GM18858 (cell line): ENCODE data around the gene CIP2A.

Experiments
- ATAC-seq: cut with Tn5 transposase; IDR thresholded peaks from one replicate; pipeline ENCODE4 v1.9.1; 2021; ENCODE audit not compliant: unreplicated experiment

CIP2A gene

GRCh38 chr3:108564564-108564963, 24.7 kb downstream of the CIP2A start:
- no peak for ATAC-seq

- ATAC-seq: no peak
Measured at GRCh38 chr3:108562565-108562964, 26.7 kb downstream of the CIP2A start.

GRCh38 chr3:108555966-108556581, 33.2 kb downstream of the CIP2A start:
- no peak for ATAC-seq

DNA sequence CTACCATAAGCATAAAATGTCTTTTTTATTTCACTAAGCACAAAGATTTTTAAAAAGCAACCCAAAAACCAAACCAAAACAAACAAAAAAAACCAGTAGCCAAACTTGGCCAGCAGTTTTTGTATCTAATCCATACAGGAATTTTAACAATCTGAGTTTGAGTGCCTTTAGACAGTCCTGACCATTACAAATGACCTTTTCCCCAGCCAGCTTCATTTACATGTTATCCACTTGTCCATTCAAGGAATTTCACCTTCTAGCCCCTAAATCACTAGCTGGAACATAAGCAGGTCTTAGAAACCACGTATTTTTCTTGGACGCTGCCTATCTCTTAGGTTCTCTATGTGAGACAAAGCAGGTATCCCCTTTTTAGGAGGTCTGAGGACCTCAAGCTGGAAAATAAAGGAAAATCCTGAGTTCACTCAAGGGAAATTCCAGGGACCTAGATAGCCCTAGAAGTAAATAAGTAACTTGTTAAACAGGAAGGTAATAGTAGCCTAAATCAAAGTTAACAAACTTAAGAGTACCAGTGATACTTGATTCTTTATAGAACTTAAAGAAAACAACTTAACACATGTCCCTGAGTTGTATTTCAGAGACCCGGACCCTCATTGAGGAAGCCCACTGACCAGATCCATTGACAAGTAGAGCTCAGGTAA, 34.2 kb downstream of the CIP2A start:
- no peak for ATAC-seq

DNA sequence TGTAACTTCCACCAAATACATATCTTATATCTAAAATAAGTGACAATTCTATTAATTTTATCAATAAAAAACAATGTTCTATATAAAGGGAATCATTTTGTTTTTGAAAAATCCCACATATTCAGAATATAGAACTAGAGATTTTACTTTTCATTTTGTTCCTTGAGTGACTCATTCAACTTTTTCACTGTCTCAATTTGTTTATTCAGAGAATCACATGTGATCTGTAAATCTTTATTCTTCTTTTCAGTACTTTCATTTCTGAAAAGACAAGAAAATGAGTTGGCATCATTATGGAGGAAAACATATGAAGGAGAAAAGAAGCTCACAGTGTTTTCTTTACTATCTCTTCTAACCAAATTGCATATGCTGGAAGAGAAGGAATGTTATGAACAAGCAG, 35.0 kb downstream of the CIP2A start:
- ATAC-seq: no peak

DNA sequence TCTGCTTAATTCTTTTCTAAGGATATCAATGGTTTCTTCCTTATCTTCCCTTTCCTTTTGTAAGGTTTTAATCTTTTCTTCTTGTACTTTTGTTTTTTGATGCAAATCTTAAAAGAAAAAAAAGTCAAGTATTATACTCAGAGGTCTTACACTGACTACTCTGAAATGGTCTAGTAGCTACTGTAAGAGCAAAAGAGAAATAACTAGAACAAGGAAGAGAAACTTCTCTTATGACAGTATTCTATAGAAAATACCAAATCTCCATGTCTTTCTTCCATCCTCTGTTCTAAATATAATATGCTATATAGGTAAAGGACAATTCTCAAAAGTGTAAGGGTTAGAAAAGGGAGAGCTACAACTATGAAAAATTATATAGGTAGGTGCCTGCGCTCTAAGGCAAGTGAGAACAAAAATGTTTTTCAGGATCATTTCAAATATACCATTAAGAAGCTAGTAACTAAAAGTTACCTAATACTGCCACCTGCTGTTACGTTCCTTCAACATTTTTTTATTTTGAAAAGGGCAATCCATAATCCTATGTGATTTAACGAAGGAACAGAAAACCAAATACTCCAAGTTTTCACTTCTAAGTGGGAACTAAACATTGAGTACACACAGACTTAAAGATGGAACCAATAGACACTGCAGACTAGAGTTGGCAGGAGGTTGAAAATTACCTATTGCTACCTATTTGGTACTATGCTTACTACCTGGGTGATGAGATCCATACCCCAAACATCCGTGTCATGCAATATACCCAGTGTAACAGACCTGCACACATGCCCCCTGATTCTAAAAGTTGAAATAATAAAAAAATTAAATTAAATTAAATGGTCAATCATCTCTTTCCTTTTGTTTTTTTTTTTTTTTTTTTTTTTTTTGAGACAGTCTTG, 36.7 kb downstream of the CIP2A start:
- peak; percentile 45 for ATAC-seq

DNA sequence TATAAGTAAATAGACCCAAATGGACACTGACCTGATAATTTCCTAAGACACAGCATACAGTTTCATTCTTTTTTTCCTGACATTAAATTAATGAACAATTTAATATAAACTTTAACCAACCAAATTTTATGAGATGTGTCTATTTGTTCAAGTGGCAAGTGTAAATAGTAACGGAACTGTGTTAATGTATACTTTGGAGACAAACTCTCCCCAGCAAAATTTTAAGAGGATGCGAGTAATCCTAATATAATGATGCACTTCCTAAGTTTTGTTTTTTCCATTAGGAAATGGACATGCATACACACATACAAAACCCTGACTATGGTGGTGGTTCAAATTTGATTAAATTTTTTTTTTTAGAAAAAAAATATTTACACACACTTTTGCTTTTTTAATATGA, 40.4 kb downstream of the CIP2A start:
- no peak for ATAC-seq

DNA sequence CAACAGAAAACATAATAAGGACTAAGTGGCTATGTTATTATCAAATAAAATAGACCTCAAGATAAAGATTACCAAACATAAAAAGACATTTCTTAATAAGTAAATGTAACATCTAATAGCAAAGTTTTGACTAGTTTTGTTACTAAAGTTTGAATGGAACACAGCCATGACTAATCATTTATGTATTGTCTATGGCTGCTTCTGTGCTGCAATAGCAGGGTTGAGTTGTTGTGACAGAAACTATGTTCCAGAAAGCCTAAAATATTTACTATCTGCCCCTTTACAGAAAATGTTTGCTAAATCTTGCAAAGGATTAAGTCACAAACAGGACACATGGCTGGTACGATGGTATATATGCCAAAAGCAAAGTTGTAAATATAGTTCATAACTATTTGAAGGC, 40.9 kb downstream of the CIP2A start:
- no peak for ATAC-seq

DNA sequence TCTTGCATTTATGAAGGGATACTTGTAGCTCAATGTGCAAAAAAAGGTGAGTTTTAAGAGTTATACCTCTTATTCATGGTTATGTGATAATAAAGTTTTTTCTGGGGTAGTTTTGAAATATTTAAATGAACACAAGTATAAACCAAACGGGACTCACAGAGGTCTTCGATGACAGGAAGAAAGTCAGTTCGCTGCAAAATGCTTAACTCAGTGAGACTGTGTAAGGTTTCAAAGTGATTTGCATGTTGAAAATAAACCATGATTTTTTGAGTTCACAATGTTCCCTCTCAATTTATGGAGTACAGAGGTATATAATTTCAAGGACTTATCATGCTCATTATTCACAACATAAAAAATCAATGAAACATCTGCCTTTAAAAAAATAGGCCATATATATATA, 42.5 kb downstream of the CIP2A start:
- no peak for ATAC-seq

- no peak for ATAC-seq
Measured at GRCh38 chr3:108546247-108546646, 43.0 kb downstream of the CIP2A start.

GRCh38 chr3:108538083-108538482, 51.2 kb downstream of the CIP2A start:
- no peak for ATAC-seq

- peak; percentile 98 for ATAC-seq
Measured at GRCh38 chr3:108528459-108529252, 60.6 kb downstream of the CIP2A start.

GRCh38 chr3:108527817-108528216, 61.4 kb downstream of the CIP2A start:
- ATAC-seq: no peak

GRCh38 chr3:108527109-108527508, 62.1 kb downstream of the CIP2A start:
- no peak for ATAC-seq

- no peak for ATAC-seq
Measured at GRCh38 chr3:108525971-108526370, 63.3 kb downstream of the CIP2A start.

- no peak for ATAC-seq
Measured at GRCh38 chr3:108525256-108525655, 64.0 kb downstream of the CIP2A start.

DNA sequence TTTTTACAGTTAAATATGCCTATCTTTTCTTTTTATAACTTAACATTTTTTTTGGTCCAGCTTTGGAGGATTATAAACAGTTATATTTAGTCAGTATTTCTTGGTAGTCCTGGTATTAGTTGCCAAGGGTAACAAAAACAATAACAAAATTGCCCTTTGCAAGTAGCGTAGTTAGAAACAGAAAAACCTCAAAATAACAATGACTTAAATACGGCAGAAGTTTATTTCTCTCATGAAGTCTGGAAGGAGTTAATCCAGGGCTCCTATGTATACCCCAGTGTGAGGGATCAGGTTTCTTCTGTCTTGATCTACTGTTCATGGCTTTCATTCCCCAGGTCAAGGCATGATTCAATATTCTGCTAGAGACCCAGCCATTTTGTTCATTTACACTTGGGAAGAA, 64.7 kb downstream of the CIP2A start:
- ATAC-seq: no peak

DNA sequence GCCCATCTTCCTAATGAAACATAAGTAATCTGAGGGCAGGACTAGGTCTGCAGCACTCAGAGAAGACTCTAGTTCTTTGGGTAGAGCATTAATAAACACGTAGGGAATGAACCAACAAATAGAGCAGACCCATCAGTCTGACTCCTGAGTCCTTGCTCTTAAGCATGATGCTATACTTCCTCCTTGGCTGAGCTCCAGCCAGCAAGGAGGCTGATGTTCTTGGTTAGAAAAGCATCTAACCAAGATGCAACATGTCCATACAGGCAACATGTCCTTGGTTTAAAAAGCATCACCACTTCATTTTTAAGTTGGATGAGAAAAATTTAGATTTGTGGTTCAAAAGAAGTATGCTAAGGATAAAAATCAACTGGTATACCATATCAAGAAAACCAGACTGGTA, 70.3 kb downstream of the CIP2A start:
- no peak for ATAC-seq

DNA sequence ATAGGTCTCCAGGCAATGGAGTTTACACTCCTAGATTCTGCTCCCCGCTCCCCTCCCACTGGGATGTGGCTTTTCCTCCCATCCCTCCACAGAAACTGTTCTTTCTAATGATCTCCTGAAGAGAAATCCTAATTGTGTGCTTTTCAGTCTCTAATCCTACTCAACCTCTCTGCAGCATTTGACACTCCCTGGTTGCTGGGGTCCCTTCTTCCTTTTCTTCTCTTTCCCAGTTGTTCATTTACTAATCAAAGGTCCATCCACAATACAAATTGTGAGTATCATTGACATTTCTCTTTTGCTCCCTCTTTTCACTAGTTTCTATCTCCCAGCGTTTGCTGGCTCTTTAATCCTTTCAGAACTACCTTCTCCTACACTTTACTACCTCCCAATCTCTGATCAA, 72.4 kb downstream of the CIP2A start:
- ATAC-seq: no peak

DNA sequence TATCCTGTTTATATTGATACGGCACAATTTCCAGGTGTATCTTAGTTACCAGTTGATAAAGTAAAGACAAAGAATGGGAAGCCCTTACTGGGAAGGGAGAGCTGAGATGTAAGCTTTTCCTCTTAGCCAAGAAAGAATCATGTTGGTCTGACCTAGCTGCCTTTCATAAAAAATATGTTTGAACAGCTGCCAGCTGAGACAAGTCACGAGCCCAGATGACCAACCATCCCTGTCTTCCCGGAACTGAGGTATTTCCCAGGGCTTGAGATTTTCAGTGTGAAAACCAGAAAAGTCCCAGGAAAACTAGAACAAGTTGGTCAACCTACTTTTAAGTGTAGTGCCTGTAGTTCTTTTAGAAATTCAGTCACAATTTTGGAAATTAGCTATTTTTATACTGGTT, 75.3 kb downstream of the CIP2A start:
- no peak for ATAC-seq

DNA sequence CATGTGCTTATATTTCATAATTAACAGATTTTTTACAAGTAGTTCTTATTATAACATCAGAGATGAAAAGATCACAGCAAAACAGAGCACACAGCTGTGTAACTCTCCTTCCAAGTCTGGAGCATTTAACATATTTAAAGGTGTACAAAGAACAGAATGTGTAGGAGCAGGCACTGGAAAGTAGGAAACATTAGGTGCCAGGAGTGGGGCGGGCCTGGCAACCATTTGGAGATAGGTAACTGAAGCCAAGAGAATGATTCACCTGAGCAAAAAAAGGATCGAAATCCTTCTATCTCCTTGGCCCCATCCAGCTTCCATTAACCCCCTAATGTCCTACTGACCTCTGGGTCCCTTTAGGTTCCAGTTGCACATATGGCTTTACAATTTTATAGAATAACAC, 76.6 kb downstream of the CIP2A start:
- ATAC-seq: no peak
